HG03175 (cell line): ENCODE data around the gene MPIG6B.

Experiments used
- ATAC-seq: cut with Tn5 transposase; IDR thresholded peaks from one replicate; pipeline ENCODE4 v1.9.1; 2021; ENCODE audit warnings: mild to moderate bottlenecking, moderate library complexity; ENCODE audit not compliant: unreplicated experiment

MPIG6B gene

GRCh38 chr6:31765559-31765909, 42.4 kb downstream of the MPIG6B start:
- no peak for ATAC-seq

GRCh38 chr6:31765910-31766794, 43.0 kb downstream of the MPIG6B start:
- ATAC-seq = no peak

GRCh38 chr6:31767096-31767645, 44.0 kb downstream of the MPIG6B start:
- ATAC-seq = no peak

- no peak for ATAC-seq
These were observed 45.4 kb downstream of the MPIG6B start for GRCh38 chr6:31768363-31769257.

GRCh38 chr6:31769684-31770371, 46.7 kb downstream of the MPIG6B start:
- ATAC-seq = no peak

- no peak for ATAC-seq
These were observed 47.7 kb downstream of the MPIG6B start for GRCh38 chr6:31770860-31771259.

GRCh38 chr6:31771992-31772358, 48.8 kb downstream of the MPIG6B start:
- no peak for ATAC-seq

GRCh38 chr6:31775184-31775583, 52.0 kb downstream of the MPIG6B start:
- no peak for ATAC-seq

- no peak for ATAC-seq
These were observed 52.7 kb downstream of the MPIG6B start for GRCh38 chr6:31775633-31776484.
